ENCODE results near the gene SOX18.

- TF ChIP-seq CTCF (conservative IDR thresholded peaks at IDR 0.05; ENCODE audit: low read depth, low read length) (no peak), EZH2 (IDR thresholded peaks at IDR 0.05; ENCODE audit: borderline replicate concordance, low read depth, low read length, poor library complexity, severe bottlenecking) (no peak)
Observed at GRCh38 chr20:64058536-64058935, 9.1 kb upstream of the SOX18 start.
